ENCODE measurements around the gene RUFY3. TPM values are rescaled to one million over a fixed set of nuclear protein-coding genes. Genes with fewer than 3 reads are reported as not detected.

RUFY3 gene
- total and polyA plus RNA-seq, 9 of the 15 experiments (the other 6 are each of a cell fraction or from before 2014, with no cell fraction given) = 4.2 to 31.1 (median 21.5) TPM

DNA sequence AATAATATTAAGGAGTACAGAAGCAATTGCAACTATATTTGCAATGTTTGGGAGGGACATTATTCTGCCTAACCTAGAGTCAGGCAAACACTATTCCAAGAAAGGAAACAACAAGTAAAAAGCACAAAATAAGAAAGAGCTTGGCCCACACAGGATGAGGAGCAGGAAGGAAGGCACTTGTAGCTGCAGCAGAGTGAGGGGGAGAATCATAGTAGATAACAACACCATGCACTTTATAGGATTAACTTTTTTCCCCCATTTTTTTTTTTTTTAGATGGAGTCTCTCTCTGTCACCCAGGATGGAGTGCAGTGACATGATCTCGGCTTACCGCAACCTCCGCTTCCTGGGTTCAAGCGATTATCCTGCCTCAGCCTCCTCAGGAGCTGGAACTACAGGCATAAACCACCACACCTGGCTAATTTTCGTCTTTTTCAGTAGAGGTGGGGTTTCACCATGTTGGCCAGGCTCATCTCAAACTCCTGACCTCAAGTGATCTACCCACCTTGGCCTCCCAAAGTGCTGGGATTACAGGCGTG lies 45.1 kb upstream of the RUFY3 start (continued):
- TF ChIP-seq ZNF140 (CRISPR knock-in tag; IDR thresholded peaks at IDR 0.05) (no peak), RBM39 (optimal IDR thresholded peaks at IDR 0.05; ENCODE audit: low read depth, low read length) (no peak), ZNF24 (IDR thresholded peaks at IDR 0.05) (no peak), ZNF212 (CRISPR knock-in tag; IDR thresholded peaks at IDR 0.05) (no peak)
- TF ChIP-seq, protein P1, sequence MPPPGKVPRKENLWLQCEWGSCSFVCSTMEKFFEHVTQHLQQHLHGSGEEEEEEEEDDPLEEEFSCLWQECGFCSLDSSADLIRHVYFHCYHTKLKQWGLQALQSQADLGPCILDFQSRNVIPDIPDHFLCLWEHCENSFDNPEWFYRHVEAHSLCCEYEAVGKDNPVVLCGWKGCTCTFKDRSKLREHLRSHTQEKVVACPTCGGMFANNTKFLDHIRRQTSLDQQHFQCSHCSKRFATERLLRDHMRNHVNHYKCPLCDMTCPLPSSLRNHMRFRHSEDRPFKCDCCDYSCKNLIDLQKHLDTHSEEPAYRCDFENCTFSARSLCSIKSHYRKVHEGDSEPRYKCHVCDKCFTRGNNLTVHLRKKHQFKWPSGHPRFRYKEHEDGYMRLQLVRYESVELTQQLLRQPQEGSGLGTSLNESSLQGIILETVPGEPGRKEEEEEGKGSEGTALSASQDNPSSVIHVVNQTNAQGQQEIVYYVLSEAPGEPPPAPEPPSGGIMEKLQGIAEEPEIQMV (tag; conservative IDR thresholded peaks at IDR 0.05; ENCODE audit: low read depth) = no peak

DNA sequence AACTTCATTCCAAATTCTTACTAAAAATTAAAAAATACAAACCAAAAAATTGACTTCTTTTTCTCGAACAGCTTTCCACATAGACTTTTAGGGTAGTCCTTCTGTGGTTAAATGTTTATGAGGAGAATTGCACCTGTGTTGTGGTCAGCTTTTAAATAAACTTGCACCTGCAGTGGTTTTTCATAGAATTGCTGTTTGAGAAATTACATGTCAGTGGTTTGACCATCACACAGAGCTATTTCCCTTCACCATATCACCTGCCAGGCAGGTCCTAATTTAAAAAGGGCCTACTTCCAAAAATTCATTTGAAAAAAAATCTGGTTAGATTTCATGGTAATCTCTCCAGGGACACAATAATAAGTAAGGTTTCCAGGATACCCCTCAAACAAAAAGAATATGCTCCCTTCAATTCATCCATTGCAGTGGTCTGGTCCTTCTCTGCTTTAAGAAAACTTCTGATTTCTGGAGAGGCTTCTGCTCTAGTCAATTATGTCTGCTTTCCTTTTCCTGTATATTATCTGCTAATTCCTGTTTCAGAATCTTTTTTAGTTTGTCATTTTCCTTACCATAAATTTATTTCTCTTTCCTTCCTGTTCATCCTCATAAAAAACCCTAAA lies 43.3 kb upstream of the RUFY3 start:
- DNase-seq (ENCODE audit: extremely low read depth in 1 of 4, low spot score in 3 of 4) (no peak), FAIRE-seq (no peak), ATAC-seq (no peak)
- BruUV-seq (replicated peaks) = no TSS peak
- POLR2A ChIA-PET = no interaction called here
- no peaks in the 10 kb centered on the region for H3K79me2 ChIP-seq (ENCODE audit: control insufficient read depth, insufficient read depth, low read length)
- no peak overlapping the region for H3K4me2 ChIP-seq (ENCODE audit: insufficient read depth, low read length)
- H3K9me1 ChIP-seq (ENCODE audit: control insufficient read depth, insufficient read depth, low read length) = no peaks in the 10 kb centered on the region
- no peaks in the 10 kb centered on the region for H3K4me1 ChIP-seq (replicated peaks in 1 of 2; ENCODE audit: control insufficient read depth in 2 of 2, insufficient read depth in 2 of 2, low read length in 2 of 2)
- H3K4me3 ChIP-seq = no peak overlapping the region
- no peaks in the 10 kb centered on the region for H3K27me3 ChIP-seq (ENCODE audit: control insufficient read depth in 2 of 2, insufficient read depth in 2 of 2, low read length in 2 of 2)
- H3K27ac ChIP-seq (ENCODE audit: extremely low read depth, low read depth, low read length) = no peak overlapping the region
- in situ Hi-C loops (cut with MboI) (no loop called here), intact Hi-C loops (cut with micrococcal nuclease) (no loop called here)
- CTCF ChIA-PET (ENCODE audit: low intra/inter-chr PET ratio) = no interaction called here
- no peaks in the 10 kb centered on the region for H4K20me1 ChIP-seq (replicated peaks; ENCODE audit: control insufficient read depth, insufficient read depth, low read length)
- H3K9me3 ChIP-seq (replicated peaks; ENCODE audit: control insufficient read depth, insufficient read depth, low read depth, low read length) = no peaks in the 10 kb centered on the region
- no peaks in the 10 kb centered on the region for H3K36me3 ChIP-seq (ENCODE audit: control insufficient read depth, insufficient read depth, low read length)
- 47% methylated on average over 1 of the region's 1 CpG for WGBS (ENCODE audit: insufficient coverage, low coverage, missing lambda C conversion rate)
- H2AFZ ChIP-seq (ENCODE audit: low read depth, low read length) = no peak overlapping the region
- H3K9ac ChIP-seq (ENCODE audit: insufficient read depth in 1 of 2, low read depth in 2 of 2, low read length in 2 of 2) = no peak overlapping the region
- TF ChIP-seq TAF1 (IDR thresholded peaks at IDR 0.05; ENCODE audit: control insufficient read depth, extremely low read depth, insufficient read depth, low read length, severe bottlenecking) (no peak), ZNF41 (CRISPR knock-in tag; conservative IDR thresholded peaks at IDR 0.05) (no peak), KDM4B (IDR thresholded peaks at IDR 0.05; ENCODE audit: borderline replicate concordance in 2 of 2, low read depth in 1 of 2) (no peak), KLF10 (CRISPR knock-in tag; IDR thresholded peaks at IDR 0.05) (no peak), EP300 (IDR thresholded peaks at IDR 0.05; ENCODE audit: low read length) (no peak), NFE2 (IDR thresholded peaks at IDR 0.05; ENCODE audit: low read depth) (no peak), ZNF174 (CRISPR knock-in tag; IDR thresholded peaks at IDR 0.05) (no peak)
- TF ChIP-seq, protein P2, sequence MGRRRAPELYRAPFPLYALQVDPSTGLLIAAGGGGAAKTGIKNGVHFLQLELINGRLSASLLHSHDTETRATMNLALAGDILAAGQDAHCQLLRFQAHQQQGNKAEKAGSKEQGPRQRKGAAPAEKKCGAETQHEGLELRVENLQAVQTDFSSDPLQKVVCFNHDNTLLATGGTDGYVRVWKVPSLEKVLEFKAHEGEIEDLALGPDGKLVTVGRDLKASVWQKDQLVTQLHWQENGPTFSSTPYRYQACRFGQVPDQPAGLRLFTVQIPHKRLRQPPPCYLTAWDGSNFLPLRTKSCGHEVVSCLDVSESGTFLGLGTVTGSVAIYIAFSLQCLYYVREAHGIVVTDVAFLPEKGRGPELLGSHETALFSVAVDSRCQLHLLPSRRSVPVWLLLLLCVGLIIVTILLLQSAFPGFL (CRISPR knock-in tag; IDR thresholded peaks at IDR 0.05) = no peak
- TF ChIP-seq, protein P3, sequence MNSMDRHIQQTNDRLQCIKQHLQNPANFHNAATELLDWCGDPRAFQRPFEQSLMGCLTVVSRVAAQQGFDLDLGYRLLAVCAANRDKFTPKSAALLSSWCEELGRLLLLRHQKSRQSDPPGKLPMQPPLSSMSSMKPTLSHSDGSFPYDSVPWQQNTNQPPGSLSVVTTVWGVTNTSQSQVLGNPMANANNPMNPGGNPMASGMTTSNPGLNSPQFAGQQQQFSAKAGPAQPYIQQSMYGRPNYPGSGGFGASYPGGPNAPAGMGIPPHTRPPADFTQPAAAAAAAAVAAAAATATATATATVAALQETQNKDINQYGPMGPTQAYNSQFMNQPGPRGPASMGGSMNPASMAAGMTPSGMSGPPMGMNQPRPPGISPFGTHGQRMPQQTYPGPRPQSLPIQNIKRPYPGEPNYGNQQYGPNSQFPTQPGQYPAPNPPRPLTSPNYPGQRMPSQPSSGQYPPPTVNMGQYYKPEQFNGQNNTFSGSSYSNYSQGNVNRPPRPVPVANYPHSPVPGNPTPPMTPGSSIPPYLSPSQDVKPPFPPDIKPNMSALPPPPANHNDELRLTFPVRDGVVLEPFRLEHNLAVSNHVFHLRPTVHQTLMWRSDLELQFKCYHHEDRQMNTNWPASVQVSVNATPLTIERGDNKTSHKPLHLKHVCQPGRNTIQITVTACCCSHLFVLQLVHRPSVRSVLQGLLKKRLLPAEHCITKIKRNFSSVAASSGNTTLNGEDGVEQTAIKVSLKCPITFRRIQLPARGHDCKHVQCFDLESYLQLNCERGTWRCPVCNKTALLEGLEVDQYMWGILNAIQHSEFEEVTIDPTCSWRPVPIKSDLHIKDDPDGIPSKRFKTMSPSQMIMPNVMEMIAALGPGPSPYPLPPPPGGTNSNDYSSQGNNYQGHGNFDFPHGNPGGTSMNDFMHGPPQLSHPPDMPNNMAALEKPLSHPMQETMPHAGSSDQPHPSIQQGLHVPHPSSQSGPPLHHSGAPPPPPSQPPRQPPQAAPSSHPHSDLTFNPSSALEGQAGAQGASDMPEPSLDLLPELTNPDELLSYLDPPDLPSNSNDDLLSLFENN (IDR thresholded peaks at IDR 0.05; ENCODE audit: low read depth in 2 of 2, low read length in 2 of 2) = no peak

All from K562 (cell line).